Adrenal gland (tissue), 12 donors: ENCODE results near the gene EVC. TPM values are rescaled to one million over a fixed set of nuclear protein-coding genes. Genes with fewer than 3 reads are reported as not detected.

Source experiments
- DNase-seq, 7 donors: peaks; one replicate each; pipeline ENCODE4 v3.0.0-alpha.2; 2019 to 2020
- H3K27ac ChIP-seq, 5 donors: fragments of 200-600 bp; sonication (generic) in 4 of 5; 1 replicate in 3 of 5; 2 replicates in 2 of 5; pipeline versions ENCODE4 v1.5.1 to v1.8.0; 2016 to 2020; ENCODE audit warnings: mild to moderate bottlenecking in 1 of 5
- H3K27me3 ChIP-seq: fragments of 200-600 bp; 2 replicates; pipeline ENCODE4 v1.8.0; 2021
- H3K36me3 ChIP-seq, 2 donors: fragments of 200-600 bp; replicated peaks in 1 of 2; 1 replicate in 1 of 2; 2 replicates in 1 of 2; pipeline versions ENCODE4 v1.5.1 to v1.8.0; 2018 to 2022
- H3K4me1 ChIP-seq, 2 donors: fragments of 200-600 bp; replicated peaks in 1 of 2; 1 replicate in 1 of 2; 2 replicates in 1 of 2; pipeline versions ENCODE4 v1.5.1 to v1.8.0; 2018 to 2021
- H3K4me3 ChIP-seq, 4 donors: fragments of 200-600 bp; sonication (generic) in 3 of 4; one replicate each; pipeline ENCODE4 v1.5.1; 2016 to 2018
- H3K9me3 ChIP-seq, 3 donors: fragments of 200-600 bp; sonication (generic) in 1 of 3; replicated peaks in 1 of 3; 1 replicate in 2 of 3; 2 replicates in 1 of 3; pipeline versions ENCODE4 v1.5.1 to v1.8.0; 2016 to 2021
- POLR2A ChIP-seq, 2 donors: fragments of 450-650 bp; IDR thresholded peaks; one replicate each; pipeline ENCODE4 v1.6.1; 2017; ENCODE audit warnings: antibody characterized with exemption in 2 of 2, mild to moderate bottlenecking in 2 of 2, moderate library complexity in 1 of 2
- WGBS, 4 donors: extraction: QIAGEN DNeasy Blood & Tissue Kit in 2 of 4; methylation state at CpG; one replicate each; pipeline versions ENCODE4 v1.1.5 to v1.1.7; 2013 to 2017; 5-methylcytosine and 5-hydroxymethylcytosine counted together
- intact Hi-C, 2 donors: fragments of 100-400 bp; cut with DNase I; formaldehyde crosslinking; loops; one replicate each; pipeline versions ENCODE4 v1.14.1 to v1.15.0; 2022 to 2023
- polyA plus RNA-seq, 3 donors: library from polyadenylated mRNA; stranded (reverse); fragments of 200-250 nt in 2 of 3; fragments of 350-450 nt in 1 of 3; fragmentation: Illumina TruSeq in 1 of 3; extraction: RNeasy Lipid Tissue Mini Kit (QIAGEN cat#74804) in 1 of 3; gene quantifications; one replicate each; pipeline ENCODE4 v1.2.3, GENCODE V29; 2013 to 2014
- total RNA-seq, 9 donors: library from RNA; depleted of rRNA in 4 of 9; stranded (reverse); fragments of >200 nt in 4 of 9; fragments of 120-200 nt in 1 of 9; fragmentation: NEBNext Ultra II Directional in 1 of 9; extraction: Animal tissue kit (Norgen Biotek cat#: 25700) in 1 of 9; gene quantifications; one replicate each; pipeline versions ENCODE4 v1.1.0 to v1.2.4, GENCODE V29; 2013 to 2023
- TF ChIP-seq, protein P1 (sequence below), 6 experiments: fragments of 450-650 bp in 4 of 6; fragments of 200-600 bp in 2 of 6; sonication (generic) in 1 of 6; IDR thresholded peaks; 1 replicate in 5 of 6; 2 replicates in 1 of 6; pipeline versions ENCODE4 v1.5.1 to v1.8.0; 2016 to 2021; ENCODE audit warnings: antibody characterized with exemption in 6 of 6, mild to moderate bottlenecking in 2 of 6, moderate library complexity in 1 of 6
- donor health status: healthy with polysubstance abuse.
- donor health status: Bipolar disorder and iron deficiency.
- donor health status: DM: yes; HTN: yes; CAD: no.
- donor health status: DM: no; HTN: no; CAD: no.
- donor health status: DM: no; HTN: no; CAD: no.
- donor health status: DM: yes; HTN: yes; CAD: no.

EVC gene
- total and polyA plus RNA-seq, 12 donors = 1.0 to 23.7 (median 10.1) TPM

DNA sequence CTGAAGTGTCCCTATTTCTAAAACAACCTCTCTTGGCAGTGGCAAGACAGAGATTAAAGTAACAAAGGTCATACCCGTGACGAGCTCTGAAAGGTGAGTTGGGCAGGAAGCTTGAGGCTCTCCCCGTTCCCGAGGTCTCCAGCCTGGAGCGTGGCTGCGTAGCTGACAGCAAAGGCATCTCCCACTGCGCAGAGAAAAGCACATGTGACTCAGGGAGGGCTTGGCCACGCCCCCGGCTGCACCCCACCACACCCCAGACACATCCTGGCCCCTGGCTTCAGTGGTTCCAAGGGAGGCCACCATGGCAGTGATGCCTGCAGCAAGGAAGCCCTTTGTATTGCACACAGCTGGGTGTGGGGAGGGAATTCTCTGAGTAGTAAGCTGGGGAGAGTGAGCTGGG lies 25.7 kb upstream of the EVC start:
- no peak for TF ChIP-seq POLR2A (IDR thresholded peaks at IDR 0.05)
- TF ChIP-seq, protein P1, sequence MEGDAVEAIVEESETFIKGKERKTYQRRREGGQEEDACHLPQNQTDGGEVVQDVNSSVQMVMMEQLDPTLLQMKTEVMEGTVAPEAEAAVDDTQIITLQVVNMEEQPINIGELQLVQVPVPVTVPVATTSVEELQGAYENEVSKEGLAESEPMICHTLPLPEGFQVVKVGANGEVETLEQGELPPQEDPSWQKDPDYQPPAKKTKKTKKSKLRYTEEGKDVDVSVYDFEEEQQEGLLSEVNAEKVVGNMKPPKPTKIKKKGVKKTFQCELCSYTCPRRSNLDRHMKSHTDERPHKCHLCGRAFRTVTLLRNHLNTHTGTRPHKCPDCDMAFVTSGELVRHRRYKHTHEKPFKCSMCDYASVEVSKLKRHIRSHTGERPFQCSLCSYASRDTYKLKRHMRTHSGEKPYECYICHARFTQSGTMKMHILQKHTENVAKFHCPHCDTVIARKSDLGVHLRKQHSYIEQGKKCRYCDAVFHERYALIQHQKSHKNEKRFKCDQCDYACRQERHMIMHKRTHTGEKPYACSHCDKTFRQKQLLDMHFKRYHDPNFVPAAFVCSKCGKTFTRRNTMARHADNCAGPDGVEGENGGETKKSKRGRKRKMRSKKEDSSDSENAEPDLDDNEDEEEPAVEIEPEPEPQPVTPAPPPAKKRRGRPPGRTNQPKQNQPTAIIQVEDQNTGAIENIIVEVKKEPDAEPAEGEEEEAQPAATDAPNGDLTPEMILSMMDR (IDR thresholded peaks at IDR 0.05) = no peak
- WGBS, 4 donors = 92 to 97% (median 93%) methylated on average over 9 of the region's 9 CpGs
- no peaks in the 10 kb centered on the region for H3K4me1 ChIP-seq
- DNase-seq = no peak
- peaks cover 0 to 6% of the 10 kb centered on the region in 2 donors for H3K36me3 ChIP-seq
- no peak overlapping the region for H3K27ac ChIP-seq
- no peaks in the 10 kb centered on the region for H3K27me3 ChIP-seq
- no peaks in the 10 kb centered on the region for H3K9me3 ChIP-seq
- H3K4me3 ChIP-seq = no peak overlapping the region
- intact Hi-C loops = no loop called here

GRCh38 chr4:5686338-5686737 lies 24.7 kb upstream of the EVC start:
- Histone ChIP-seq H3K4me1 (no peaks in the 10 kb centered on the region), H3K27ac (no peak overlapping the region), H3K4me3 (no peak overlapping the region), H3K27me3 (no peaks in the 10 kb centered on the region), H3K9me3 (no peaks in the 10 kb centered on the region), H3K36me3 (peaks cover 0 to 6% of the 10 kb centered on the region in 2 donors)
- no peak for DNase-seq
- TF ChIP-seq POLR2A (IDR thresholded peaks at IDR 0.05) = no peak
- TF ChIP-seq, protein P1 (IDR thresholded peaks at IDR 0.05) = no peak
- WGBS, 4 donors = 88 to 93% (median 92%) methylated on average over 6 of the region's 6 CpGs
- intact Hi-C loops = no loop called here

DNA sequence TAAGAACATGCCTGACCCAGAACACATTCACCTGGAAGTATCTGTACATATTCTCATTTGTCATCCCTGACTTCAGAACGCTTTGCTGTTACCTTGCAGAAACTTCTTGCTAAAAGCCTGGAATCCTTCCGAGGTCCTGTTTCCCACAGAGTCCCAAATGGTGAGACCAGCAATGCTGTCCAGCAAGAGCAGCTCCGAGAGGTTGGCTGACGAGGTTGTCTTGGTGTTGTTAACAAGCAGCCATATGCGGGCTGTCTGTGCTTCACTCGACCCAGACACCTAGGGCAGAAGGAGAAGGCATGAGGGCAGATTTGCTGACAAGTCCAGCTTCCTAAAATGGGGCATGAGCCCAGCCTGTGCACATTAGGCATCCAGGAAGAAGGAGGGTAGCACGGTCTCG lies 21.9 kb upstream of the EVC start:
- no peaks in the 10 kb centered on the region for H3K27me3 ChIP-seq
- peaks cover 0 to 6% of the 10 kb centered on the region in 2 donors for H3K36me3 ChIP-seq
- DNase-seq = no peak
- no peak overlapping the region for H3K27ac ChIP-seq
- WGBS, 4 donors = 86 to 95% (median 88%) methylated on average over 3 to 8 of the region's 8 CpGs
- intact Hi-C loops = no loop called here
- no peak for TF ChIP-seq POLR2A (IDR thresholded peaks at IDR 0.05)
- TF ChIP-seq, protein P1 (IDR thresholded peaks at IDR 0.05) = no peak
- no peaks in the 10 kb centered on the region for H3K9me3 ChIP-seq
- no peaks in the 10 kb centered on the region for H3K4me1 ChIP-seq
- H3K4me3 ChIP-seq = no peak overlapping the region

GRCh38 chr4:5691491-5692132 lies 19.4 kb upstream of the EVC start:
- intact Hi-C loops = no loop called here
- no peak overlapping the region for H3K27ac ChIP-seq
- no peak for DNase-seq
- no peaks in the 10 kb centered on the region for H3K4me1 ChIP-seq
- H3K9me3 ChIP-seq = no peaks in the 10 kb centered on the region
- 73 to 82% (median 78%) methylated on average over 7 of the region's 7 CpGs for WGBS, 4 donors
- H3K27me3 ChIP-seq = no peaks in the 10 kb centered on the region
- TF ChIP-seq, protein P1 (IDR thresholded peaks at IDR 0.05) = no peak
- no peak for TF ChIP-seq POLR2A (IDR thresholded peaks at IDR 0.05)
- H3K4me3 ChIP-seq = no peak overlapping the region
- H3K36me3 ChIP-seq = no peaks in the 10 kb centered on the region
